DMS114 treated with DMSO at 0.1 percent for 48 hours (cell line): ENCODE measurements around the gene LTB4R.
A peak's percentile ranks its signal among the peaks of the same experiment; 100 is the strongest.
"Not testable (repeated sequence)": the region's sequence is repeated elsewhere in the genome, so short reads cannot be mapped to it uniquely, and the experiment has no call there.

Experiments
- DNase-seq: peaks from one replicate; lab custom pipeline; 2025; ENCODE audit not compliant: unreplicated experiment; lab: John Stamatoyannopoulos, UW

The LTB4R gene

DNA sequence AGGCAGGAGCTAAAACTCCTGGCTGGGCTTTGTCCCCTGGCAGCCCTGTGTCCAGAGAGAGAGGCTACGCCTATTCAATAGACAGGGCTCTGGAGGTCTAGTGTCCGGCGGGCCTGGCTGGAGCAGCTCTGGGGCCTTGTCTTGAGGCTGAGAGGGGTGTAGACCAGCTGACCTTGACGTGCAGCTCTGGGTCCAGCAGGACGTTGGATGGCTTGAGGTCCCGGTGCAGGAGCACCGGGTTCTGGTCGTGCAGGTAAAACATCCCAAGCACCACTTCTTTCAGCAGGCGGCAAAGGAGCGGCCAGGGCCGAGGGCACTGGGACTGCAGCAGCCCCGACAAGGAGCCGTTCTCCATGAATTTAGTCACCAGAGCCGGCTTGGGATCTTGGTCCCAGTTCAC, 27.5 kb downstream of the LTB4R start:
- DNase-seq, result no peak

GRCh38 chr14:24339284-24340151, 28.2 kb downstream of the LTB4R start, which contains the start of gene RIPK3:
Gene RIPK3, minus strand, starts transcription at chr14:24339991. Its CDS starts 165 bp downstream, at chr14:24339826.
- no peak for DNase-seq

DNA sequence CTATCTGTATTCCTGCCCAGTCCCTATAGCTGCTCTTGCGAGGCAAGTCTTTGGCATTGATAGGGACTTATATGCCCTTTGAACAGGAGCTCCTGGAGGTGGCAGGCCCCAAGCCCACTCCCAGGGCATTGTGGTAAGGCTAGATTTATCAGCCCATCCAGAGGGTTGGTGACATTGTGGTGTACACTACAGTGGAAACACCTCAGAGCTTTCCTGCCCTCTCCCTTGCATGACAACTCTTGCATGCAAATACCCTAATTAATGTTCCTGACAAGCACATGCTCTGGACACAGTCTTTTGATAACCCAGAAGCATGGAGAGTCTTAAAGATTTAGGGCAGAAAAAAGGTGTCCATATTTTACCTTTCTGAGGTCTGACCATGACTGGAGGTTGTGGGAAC, 29.3 kb downstream of the LTB4R start:
- no peak for DNase-seq

GRCh38 chr14:24342889-24343288, 31.6 kb downstream of the LTB4R start:
- no peak for DNase-seq

GRCh38 chr14:24343795-24344660, 32.7 kb downstream of the LTB4R start:
- DNase-seq, result no peak

- DNase-seq, result no peak
Observed at GRCh38 chr14:24347134-24347533, 35.8 kb downstream of the LTB4R start.

DNA sequence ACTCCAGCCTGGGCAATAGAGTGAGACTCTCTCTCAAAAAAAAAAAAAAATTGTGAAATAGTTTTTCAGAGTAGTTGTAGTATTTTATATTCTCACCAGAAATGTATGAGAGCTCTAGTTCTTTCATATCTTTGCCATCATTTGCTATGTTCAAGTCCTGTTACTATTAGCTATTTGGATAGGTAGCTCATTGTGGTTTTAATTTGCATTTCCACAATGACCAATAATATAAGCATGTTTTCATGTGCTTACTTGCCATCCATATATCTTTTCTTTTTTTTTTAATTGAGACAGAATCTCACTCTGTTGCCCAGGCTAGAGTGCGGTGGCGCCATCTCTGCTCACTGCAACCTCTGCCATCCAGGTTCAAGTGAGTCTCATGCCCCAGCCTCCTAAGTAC, 36.9 kb downstream of the LTB4R start:
- DNase-seq, result no peak

DNA sequence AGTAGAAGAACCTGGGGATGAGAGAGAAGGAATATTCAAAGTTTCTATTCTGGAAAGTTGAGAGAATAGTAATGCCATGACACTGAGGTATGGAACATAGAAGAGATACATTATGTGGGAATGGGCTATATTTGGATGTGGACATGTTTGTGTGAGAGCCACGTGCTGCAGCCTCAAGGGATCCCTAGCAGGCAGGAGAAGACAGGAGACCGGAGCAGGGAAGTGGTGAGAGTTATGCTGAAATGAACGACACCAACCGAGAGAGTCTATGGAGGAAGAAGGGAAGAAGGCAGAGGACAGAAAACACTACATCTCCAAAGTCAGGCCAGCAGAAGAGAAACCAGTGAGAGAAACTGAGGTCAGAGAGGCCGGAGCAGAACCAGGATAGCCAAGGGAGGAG, 38.4 kb downstream of the LTB4R start:
- DNase-seq, result no peak

GRCh38 chr14:24351517-24351916, 40.2 kb downstream of the LTB4R start:
- no peak for DNase-seq

DNA sequence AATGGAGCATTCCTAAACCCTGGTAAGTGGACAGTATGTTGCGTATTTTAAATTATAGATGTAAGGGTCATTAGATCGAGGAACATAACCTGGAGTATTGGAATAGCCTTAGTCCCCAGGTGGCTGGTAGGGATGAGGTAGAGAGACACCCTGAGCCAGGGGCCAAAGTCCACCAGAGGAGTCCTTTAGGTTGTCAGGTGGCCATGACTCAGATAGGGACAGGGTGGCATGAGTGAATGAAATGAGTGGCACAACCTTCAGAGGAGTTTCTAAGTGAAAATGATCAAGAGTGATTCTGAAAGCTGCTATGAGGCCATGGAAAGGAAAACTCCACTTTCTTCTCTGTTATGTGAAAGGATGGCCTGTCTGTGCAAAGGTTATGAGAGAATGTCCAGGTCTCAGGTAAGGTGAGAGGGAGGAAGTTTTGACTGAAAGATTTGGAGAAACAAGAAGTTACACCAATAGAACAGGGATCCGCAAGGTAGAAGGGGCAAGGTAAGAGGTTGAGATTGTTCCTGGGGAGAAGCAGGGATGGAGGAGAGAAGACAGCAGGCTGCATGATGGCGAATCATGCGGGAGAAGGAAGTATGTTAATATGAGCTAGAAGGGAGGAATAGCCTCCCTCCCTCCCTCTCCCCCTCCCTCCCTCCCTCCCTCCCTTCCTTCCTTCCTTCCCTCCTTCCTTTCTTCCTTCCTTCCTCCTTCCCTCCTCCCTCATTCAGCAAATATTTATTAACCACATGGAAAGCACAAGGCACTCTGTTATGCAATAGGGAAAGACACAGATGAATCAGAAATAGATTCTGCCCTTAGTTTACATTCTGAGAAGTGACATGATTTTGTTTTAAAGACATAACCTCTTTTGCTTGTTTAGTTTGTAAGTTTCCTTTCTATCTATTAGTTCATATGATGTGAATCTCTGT, 42.5 kb downstream of the LTB4R start:
- DNase-seq, result no peak

GRCh38 chr14:24354482-24354825, 43.2 kb downstream of the LTB4R start:
- DNase-seq, result not testable (repeated sequence)

DNA sequence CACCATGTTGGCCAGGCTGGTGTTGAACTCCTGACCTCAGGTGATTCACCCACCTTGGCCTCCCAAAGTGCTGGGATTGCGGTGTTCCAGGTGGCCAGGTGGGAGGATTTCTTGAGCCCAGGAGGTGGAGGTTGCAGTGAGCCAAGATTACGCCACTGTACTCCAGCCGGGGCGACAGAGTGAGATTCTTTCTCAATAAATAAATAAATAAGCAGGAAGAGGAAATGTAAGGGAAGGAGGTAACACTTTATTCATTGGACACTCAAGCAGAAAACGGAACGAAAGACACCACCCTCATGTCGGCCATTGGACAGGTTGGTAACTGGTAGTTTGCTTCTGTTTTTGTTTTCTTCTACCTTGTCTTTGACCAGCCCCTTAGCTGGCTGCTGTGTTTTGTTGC, 43.7 kb downstream of the LTB4R start:
- DNase-seq, result no peak

- DNase-seq, result no peak
Observed at GRCh38 chr14:24356208-24356607, 44.9 kb downstream of the LTB4R start.

DNA sequence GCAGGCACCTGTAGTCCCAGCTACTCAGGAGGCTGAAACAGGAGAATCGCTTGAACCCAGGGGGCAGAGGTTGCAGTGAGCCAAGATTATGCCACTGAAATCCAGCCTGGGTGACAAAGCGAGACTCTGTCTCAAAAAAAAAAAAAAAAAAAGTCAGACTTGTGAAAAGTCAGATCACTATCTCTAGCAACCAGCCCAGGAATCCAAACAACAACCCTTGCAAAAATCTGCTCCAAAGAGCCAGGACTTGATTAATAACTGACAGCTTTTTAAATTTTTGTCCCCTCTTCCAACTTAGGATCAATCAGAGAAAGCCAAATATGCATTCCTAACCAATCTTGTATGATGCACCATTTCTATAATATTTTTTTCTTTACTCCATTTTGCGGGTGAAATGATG, 49.0 kb downstream of the LTB4R start:
- DNase-seq, result no peak

DNA sequence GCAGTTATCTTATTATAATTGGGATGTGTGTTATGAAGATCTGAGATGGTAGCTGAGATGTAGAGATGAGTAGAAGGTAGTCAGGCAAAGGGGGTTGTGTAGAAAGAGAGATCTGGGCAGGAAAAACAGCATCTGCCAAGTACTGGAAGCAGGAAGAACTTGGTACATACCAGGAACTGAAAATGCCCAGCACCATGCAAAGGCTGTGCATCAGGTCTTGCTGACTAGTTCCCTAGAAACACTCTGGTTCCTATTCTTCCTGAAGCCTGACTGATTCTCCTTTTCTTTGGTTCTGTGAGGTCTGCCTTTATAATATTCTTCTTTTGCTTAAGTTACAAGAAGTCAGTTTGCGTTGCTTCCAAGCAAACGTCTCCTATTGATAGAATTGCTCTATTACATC, 50.0 kb downstream of the LTB4R start:
- DNase-seq, result no peak

GRCh38 chr14:24362241-24362960, 51.1 kb downstream of the LTB4R start:
- DNase-seq, result no peak

DNA sequence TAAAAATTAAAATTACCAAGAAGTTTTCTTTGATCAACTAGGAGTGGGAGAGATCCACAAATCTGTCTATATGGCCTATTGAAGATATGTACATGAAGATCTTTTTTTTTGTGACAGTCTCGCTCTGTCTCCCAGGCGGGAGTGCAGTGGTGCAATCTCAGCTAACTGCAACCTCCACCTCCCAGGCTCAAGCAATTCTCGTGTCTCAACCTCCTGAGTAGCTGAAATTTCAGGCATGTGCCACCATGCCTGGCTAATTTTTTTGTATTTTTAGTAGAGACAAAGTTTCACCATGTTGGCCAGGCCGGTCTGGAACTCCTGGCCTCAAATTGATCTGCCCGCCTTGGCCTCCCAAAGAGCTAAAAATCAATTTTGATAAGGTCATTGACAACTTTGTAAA, 52.1 kb downstream of the LTB4R start:
- no peak for DNase-seq

GRCh38 chr14:24364841-24365240, 53.5 kb downstream of the LTB4R start:
- DNase-seq, result no peak

GRCh38 chr14:24365600-24366412, 54.5 kb downstream of the LTB4R start:
- peak; percentile 67 for DNase-seq

- no peak for DNase-seq
Observed at GRCh38 chr14:24366413-24366720, 55.1 kb downstream of the LTB4R start.
